Neural cell (in vitro differentiated cells): ENCODE measurements around the gene PPP2R5E.

Experiments
- CTCF ChIP-seq: fragments of 450-650 bp; IDR thresholded peaks from 2 replicates; pipeline ENCODE4 v1.5.1; 2014; ENCODE audit warnings: antibody characterized with exemption, mild to moderate bottlenecking, moderate library complexity; ENCODE audit not compliant: poor library complexity, severe bottlenecking
- EP300 ChIP-seq: fragments of 450-650 bp; conservative IDR thresholded peaks from 2 replicates; pipeline ENCODE4 v1.6.1; 2014; ENCODE audit warnings: antibody characterized with exemption, mild to moderate bottlenecking, moderate library complexity; ENCODE audit not compliant: poor library complexity, severe bottlenecking
- EZH2 ChIP-seq: fragments of 200-600, 300-800 bp; shearing (Covaris generic), sonication (generic); IDR thresholded peaks from 2 replicates; pipeline ENCODE4 v1.6.1; 2014; ENCODE audit warnings: antibody characterized with exemption, low read length, borderline replicate concordance, mild to moderate bottlenecking; ENCODE audit not compliant: insufficient read depth, poor library complexity, severe bottlenecking
- MXI1 ChIP-seq: fragments of 450-650 bp; conservative IDR thresholded peaks from 2 replicates; pipeline ENCODE4 v1.6.1; 2014; ENCODE audit warnings: antibody characterized with exemption, mild to moderate bottlenecking; ENCODE audit not compliant: poor library complexity, severe bottlenecking
- POLR2AphosphoS5 ChIP-seq: IDR thresholded peaks from 2 replicates; pipeline ENCODE4 v1.6.1; 2012
- RAD21 ChIP-seq: fragments of 450-650 bp; conservative IDR thresholded peaks from 2 replicates; pipeline ENCODE4 v1.6.1; 2014; ENCODE audit warnings: antibody characterized with exemption, mild to moderate bottlenecking, moderate library complexity
- REST ChIP-seq: IDR thresholded peaks from 2 replicates; pipeline ENCODE4 v1.6.1; 2012; ENCODE audit warnings: borderline replicate concordance
- SMC3 ChIP-seq: fragments of 450-650 bp; conservative IDR thresholded peaks from 2 replicates; pipeline ENCODE4 v1.6.1; 2014; ENCODE audit warnings: antibody characterized with exemption, mild to moderate bottlenecking, moderate library complexity; ENCODE audit not compliant: poor library complexity

- TF ChIP-seq RAD21 (no peak), POLR2AphosphoS5 (no peak), CTCF (no peak), MXI1 (no peak), EP300 (no peak), EZH2 (no peak), SMC3 (no peak), REST (no peak)
Measured at GRCh38 chr14:63454863-63455622, 88.1 kb downstream of the PPP2R5E start.
